Activated CD4-positive, alpha-beta T cell treated with anti-CD3 and anti-CD28 coated beads for 4 hours (primary cell): ENCODE results near the gene TNIP1.

Experiments
- DNase-seq, 2 donors: peaks; one replicate each; pipeline ENCODE4 v3.0.0-alpha.2; 2020

Gene TNIP1

DNA sequence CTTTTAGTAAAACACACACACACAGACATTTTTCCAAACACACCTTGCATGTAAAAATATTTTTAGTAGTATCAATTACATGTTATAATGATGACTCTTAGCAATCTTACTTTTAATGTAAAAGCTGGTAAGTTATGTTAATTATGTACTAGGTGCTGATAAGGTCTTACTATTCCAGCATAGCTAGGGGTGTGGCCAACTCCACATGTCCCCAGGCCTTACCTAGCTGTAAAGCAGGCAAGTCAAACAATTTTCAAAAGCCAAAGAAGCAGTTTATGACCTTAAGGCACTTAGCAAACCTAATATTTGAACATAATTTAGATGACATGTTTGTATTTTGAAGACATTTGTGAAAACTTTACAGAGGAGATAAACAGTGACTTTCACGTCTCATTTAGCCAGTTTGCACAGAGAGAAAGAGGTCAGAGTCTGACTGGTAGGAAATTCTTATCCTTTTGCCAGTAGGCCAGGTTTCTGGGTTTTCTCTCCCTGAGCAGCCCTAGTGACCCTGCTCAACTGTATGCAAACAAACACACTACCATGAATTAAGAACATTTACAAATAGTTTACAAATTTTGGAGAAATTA lies 86.9 kb downstream of the TNIP1 start:
- no peak for DNase-seq

DNA sequence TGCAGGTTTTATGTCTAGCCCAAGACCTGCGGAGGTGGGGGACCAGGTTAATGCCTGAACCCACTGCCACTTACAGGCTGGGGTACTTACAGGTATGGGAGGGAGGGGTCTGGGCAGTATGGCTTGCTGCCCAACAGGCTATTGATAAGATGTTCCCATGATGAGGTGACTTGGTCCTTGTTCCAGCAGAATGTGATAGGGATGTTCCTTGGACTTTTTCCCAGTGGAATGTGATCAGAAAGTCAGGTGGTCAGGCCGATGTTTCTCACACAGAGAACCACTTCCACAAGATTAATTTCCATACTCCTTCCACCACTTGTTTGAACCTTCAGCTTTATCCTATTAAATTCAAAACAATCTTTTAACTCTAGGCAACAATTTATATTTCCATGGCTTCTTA lies 87.4 kb downstream of the TNIP1 start:
- no peak for DNase-seq

DNA sequence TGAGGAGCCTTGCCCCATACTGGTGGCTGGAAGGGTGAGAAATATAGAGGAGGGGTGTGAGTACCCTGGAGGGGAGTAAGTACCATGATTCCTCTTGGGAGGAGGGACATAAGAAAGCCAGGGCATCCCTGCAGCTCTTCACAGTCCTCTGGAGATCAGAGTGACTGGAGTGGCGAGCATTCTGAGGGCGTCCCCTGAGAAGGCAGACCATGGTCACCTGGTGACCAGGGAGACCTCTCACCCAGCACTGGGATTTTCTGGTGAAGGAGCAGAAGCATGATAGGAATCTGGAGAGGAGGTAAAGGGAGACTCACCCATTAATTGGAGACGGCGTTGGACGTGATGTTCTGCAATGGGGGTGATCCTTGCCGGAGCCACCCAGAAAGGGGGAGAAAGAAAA lies 88.1 kb downstream of the TNIP1 start:
- no peak for DNase-seq

DNA sequence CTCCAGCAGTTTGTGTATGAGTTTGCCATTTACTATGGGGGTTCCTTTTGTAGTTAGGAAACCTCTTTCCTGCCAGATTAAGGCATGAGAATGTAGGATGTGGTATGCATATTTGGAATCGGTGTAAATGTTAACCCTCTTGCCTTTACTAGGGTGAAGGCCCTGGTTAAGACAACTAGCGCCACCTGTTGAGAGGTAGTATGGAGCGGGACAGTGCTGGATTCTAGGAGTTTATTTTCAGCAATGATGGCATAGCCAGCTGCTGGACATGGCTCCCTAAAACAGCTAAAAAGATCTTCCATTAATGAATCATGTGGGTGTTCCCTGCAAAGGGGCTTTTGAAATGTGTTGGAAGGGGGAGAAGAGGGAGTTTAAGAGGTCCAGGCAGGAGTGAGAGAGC lies 91.1 kb downstream of the TNIP1 start:
- no peak for DNase-seq

- DNase-seq: no peak
Observed at GRCh38 chr5:150987746-150988145, 93.1 kb downstream of the TNIP1 start.
